AG10803 (cell line): ENCODE data around the gene SCUBE1.

ENCODE experiments used
- DNase-seq: peaks from one replicate; pipeline ENCODE4 v3.0.0; 2010; ENCODE audit warnings: low read depth
- H3K4me3 ChIP-seq: 2 replicates; pipeline ENCODE4 v1.5.1; 2011; ENCODE audit warnings: mild to moderate bottlenecking, low read length, control low read depth
- CTCF ChIP-seq: conservative IDR thresholded peaks from 2 replicates; pipeline ENCODE4 v1.5.1; 2011; ENCODE audit warnings: mild to moderate bottlenecking, low read length, control low read depth, inconsistent platforms

SCUBE1 gene

GRCh38 chr22:43210631-43211515 is 132.3 kb downstream of the SCUBE1 start:
- DNase-seq = no peak
- H3K4me3 ChIP-seq = no peak overlapping the region
- no peak for TF ChIP-seq CTCF

- DNase-seq = no peak
- H3K4me3 ChIP-seq = no peak overlapping the region
- no peak for TF ChIP-seq CTCF
These were observed 133.2 kb downstream of the SCUBE1 start for GRCh38 chr22:43209971-43210370.

GRCh38 chr22:43209523-43209890 is 133.7 kb downstream of the SCUBE1 start:
- TF ChIP-seq CTCF = no peak
- H3K4me3 ChIP-seq = no peak overlapping the region
- no peak for DNase-seq

- no peak overlapping the region for H3K4me3 ChIP-seq
- TF ChIP-seq CTCF = no peak
- DNase-seq = no peak
These were observed 134.3 kb downstream of the SCUBE1 start for GRCh38 chr22:43208703-43209522.

- no peak for TF ChIP-seq CTCF
- H3K4me3 ChIP-seq = no peak overlapping the region
- no peak for DNase-seq
These were observed 135.1 kb downstream of the SCUBE1 start for GRCh38 chr22:43207849-43208702.

- no peak for DNase-seq
- TF ChIP-seq CTCF = no peak
- no peak overlapping the region for H3K4me3 ChIP-seq
These were observed 135.8 kb downstream of the SCUBE1 start for GRCh38 chr22:43207386-43207785.
